Spinal cord (tissue), 10 donors: ENCODE data around the gene GALNT10. TPM values are rescaled to one million over a fixed set of nuclear protein-coding genes. Genes with fewer than 3 reads are reported as not detected.
"Not testable (repeated sequence)": the region's sequence is repeated elsewhere in the genome, so short reads cannot be mapped to it uniquely, and the experiment has no call there.

Source experiments
- DNase-seq, 6 donors: peaks; one replicate each; pipeline versions ENCODE4 v3.0.0 to v3.0.0-alpha.2; 2013 to 2015; ENCODE audit warnings: low spot score in 6 of 6, low read depth in 4 of 6
- H3K27ac ChIP-seq: one replicate; pipeline ENCODE4 v1.5.1; 2013; ENCODE audit warnings: low read depth, low read length, control low read depth
- H3K27me3 ChIP-seq: one replicate; pipeline ENCODE4 v1.6.1; 2013; ENCODE audit warnings: low read length; ENCODE audit not compliant: control insufficient read depth, insufficient read depth
- H3K36me3 ChIP-seq: one replicate; pipeline ENCODE4 v1.6.1; 2013; ENCODE audit warnings: low read length; ENCODE audit not compliant: control insufficient read depth, insufficient read depth
- H3K4me1 ChIP-seq: one replicate; pipeline ENCODE4 v1.6.1; 2013; ENCODE audit warnings: low read length; ENCODE audit not compliant: control insufficient read depth, insufficient read depth
- H3K4me3 ChIP-seq: one replicate; pipeline ENCODE4 v1.5.1; 2013; ENCODE audit warnings: low read depth, low read length, control low read depth
- H3K9me3 ChIP-seq: one replicate; pipeline ENCODE4 v1.6.1; 2013; ENCODE audit warnings: low read length; ENCODE audit not compliant: control insufficient read depth, insufficient read depth
- WGBS: methylation state at CpG from one replicate; pipeline ENCODE4 v1.1.5; 2013; ENCODE audit warnings: missing lambda C conversion rate; ENCODE audit not compliant: insufficient coverage; 5-methylcytosine and 5-hydroxymethylcytosine counted together
- polyA plus RNA-seq, 2 donors: library from polyadenylated mRNA; unstranded; fragments of 120-200 nt; gene quantifications; one replicate each; pipeline ENCODE4 v1.2.1, GENCODE V29; 2013; ENCODE audit not compliant: insufficient read length in 2 of 2
- total RNA-seq, 2 donors: library from RNA; depleted of rRNA in 1 of 2; stranded (reverse); fragments of 120-200 nt in 1 of 2; fragments of >200 nt in 1 of 2; gene quantifications; one replicate each; pipeline versions ENCODE4 v1.2.3 to v1.2.4, GENCODE V29; 2013 to 2014
- donor health status: healthy.

The GALNT10 gene
- total and polyA plus RNA-seq, 4 donors: 17.2 to 31.2 (median 22.5) TPM

- no peak overlapping the region for H3K27ac ChIP-seq
Observed at GRCh38 chr5:154359221-154359573, 168.7 kb downstream of the GALNT10 start.

GRCh38 chr5:154360241-154360640, 169.7 kb downstream of the GALNT10 start:
- H3K4me3 ChIP-seq, H3K36me3 ChIP-seq, H3K27me3 ChIP-seq, H3K27ac ChIP-seq, DNase-seq, H3K4me1 ChIP-seq, H3K9me3 ChIP-seq: not testable (repeated sequence)
- 95% methylated on average over 3 of the region's 7 CpGs for WGBS

More at GRCh38 chr5:154359221-154359573, 168.7 kb downstream of the GALNT10 start:
- no peaks in the 10 kb centered on the region for H3K27me3 ChIP-seq
- H3K4me1 ChIP-seq: peaks cover 9% of the 10 kb centered on the region
- H3K4me3 ChIP-seq: no peak overlapping the region
- H3K9me3 ChIP-seq: no peaks in the 10 kb centered on the region
- DNase-seq: no peak
- WGBS: no CpG with 5 or more reads among the region's 4 CpGs
- no peaks in the 10 kb centered on the region for H3K36me3 ChIP-seq

DNA sequence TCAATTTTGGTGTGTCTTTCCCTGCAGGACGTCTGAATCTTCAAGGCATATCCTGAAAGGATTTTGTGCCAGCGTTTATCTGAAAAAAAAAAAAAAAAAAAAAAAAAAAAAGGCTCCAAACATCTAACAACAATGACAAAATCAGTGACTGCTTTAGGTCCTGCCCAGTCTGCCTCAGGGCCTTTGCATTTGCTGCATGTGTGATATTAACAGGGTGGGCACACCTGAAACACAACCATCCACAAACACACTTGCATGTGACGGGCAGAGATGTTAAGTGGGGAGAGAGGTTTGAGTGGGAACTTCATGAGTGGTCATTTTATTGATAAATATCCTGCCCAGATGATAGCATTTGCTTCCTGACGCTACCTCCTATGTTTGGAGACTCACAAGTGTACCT, 172.9 kb downstream of the GALNT10 start:
- WGBS: no CpG with 5 or more reads among the region's 4 CpGs

GRCh38 chr5:154364771-154365170, 174.2 kb downstream of the GALNT10 start:
- Histone ChIP-seq H3K9me3 (no peaks in the 10 kb centered on the region), H3K4me1 (peaks cover 9% of the 10 kb centered on the region), H3K27me3 (no peaks in the 10 kb centered on the region), H3K27ac (no peak overlapping the region), H3K4me3 (no peak overlapping the region), H3K36me3 (no peaks in the 10 kb centered on the region)
- WGBS: no CpG with 5 or more reads among the region's 2 CpGs
- DNase-seq: peak in 1 of 6 donors; percentile 74

More for the DNA sequence above, 172.9 kb downstream of the GALNT10 start:
- DNase-seq: no peak
- Histone ChIP-seq H3K27me3 (no peaks in the 10 kb centered on the region), H3K9me3 (no peaks in the 10 kb centered on the region), H3K36me3 (no peaks in the 10 kb centered on the region), H3K27ac (no peak overlapping the region), H3K4me1 (peaks cover 6% of the 10 kb centered on the region), H3K4me3 (no peak overlapping the region)

DNA sequence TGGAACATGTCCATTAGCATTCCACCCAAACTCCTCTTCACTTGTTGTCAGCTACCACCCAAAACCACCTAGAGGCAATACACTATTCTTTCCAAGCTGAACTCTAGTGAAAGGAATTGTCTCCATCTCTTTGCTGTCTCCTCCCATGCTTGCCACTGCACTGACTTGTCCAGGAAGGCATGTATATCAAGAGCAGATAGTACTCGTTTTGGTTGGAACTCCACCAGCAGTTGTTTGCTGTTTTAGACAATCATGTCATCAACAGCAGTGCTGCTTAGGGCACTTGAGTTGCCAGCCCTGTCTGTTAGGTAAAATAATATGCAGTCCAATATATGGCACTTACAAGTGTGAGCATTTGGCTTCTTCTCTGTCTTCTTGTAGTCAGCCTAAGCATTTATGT, 175.3 kb downstream of the GALNT10 start:
- Histone ChIP-seq H3K27ac (no peak overlapping the region), H3K36me3 (no peaks in the 10 kb centered on the region), H3K4me1 (peaks cover 15% of the 10 kb centered on the region), H3K27me3 (no peaks in the 10 kb centered on the region), H3K9me3 (no peaks in the 10 kb centered on the region), H3K4me3 (no peak overlapping the region)
- WGBS: 80% methylated on average over 1 of the region's 1 CpG
- no peak for DNase-seq

DNA sequence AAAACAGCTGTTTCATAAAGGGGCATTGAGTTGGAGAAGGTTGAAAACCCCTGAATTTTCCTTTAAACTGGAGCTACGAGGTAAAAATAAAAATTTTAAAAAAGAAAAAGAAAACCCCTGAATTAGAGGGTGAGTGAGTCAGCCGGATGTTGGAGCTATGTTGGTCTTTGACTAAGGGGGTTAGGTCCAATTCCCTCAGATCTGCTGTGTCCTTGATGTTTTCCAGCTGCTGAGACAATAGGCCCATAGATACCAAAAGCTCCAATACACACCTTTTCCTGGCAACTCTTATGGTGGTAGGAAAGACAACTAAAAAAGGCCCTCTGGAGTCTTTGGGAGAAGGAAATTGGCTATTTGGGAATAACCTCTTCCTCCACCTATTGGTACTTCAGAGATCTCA, 175.8 kb downstream of the GALNT10 start:
- H3K36me3 ChIP-seq: no peaks in the 10 kb centered on the region
- H3K9me3 ChIP-seq: no peaks in the 10 kb centered on the region
- WGBS: no CpG with 5 or more reads among the region's 2 CpGs
- H3K27me3 ChIP-seq: no peaks in the 10 kb centered on the region
- H3K4me1 ChIP-seq: peaks cover 15% of the 10 kb centered on the region
- H3K27ac ChIP-seq: no peak overlapping the region
- DNase-seq: no peak
- no peak overlapping the region for H3K4me3 ChIP-seq

GRCh38 chr5:154367101-154367500, 176.6 kb downstream of the GALNT10 start:
- H3K27me3 ChIP-seq: no peaks in the 10 kb centered on the region
- no peak for DNase-seq
- H3K4me3 ChIP-seq: no peak overlapping the region
- 100% methylated on average over 1 of the region's 1 CpG for WGBS
- no peaks in the 10 kb centered on the region for H3K9me3 ChIP-seq
- peaks cover 15% of the 10 kb centered on the region for H3K4me1 ChIP-seq
- H3K36me3 ChIP-seq: no peaks in the 10 kb centered on the region
- H3K27ac ChIP-seq: peak overlapping the region; percentile 72

- DNase-seq: peak in 3 of 6 donors; percentile 35 to 76 (median 50)
- H3K4me3 ChIP-seq: no peak overlapping the region
- 39% methylated on average over 5 of the region's 6 CpGs for WGBS
Observed at GRCh38 chr5:154368041-154368800, 177.7 kb downstream of the GALNT10 start.

GRCh38 chr5:154369682-154370081, 179.1 kb downstream of the GALNT10 start:
- WGBS: 79% methylated on average over 4 of the region's 4 CpGs
- Histone ChIP-seq H3K4me1 (peaks cover 15% of the 10 kb centered on the region), H3K4me3 (no peak overlapping the region), H3K9me3 (no peaks in the 10 kb centered on the region), H3K36me3 (no peaks in the 10 kb centered on the region), H3K27ac (no peak overlapping the region), H3K27me3 (peaks cover 4% of the 10 kb centered on the region)
- DNase-seq: no peak

More at GRCh38 chr5:154368041-154368800, 177.7 kb downstream of the GALNT10 start:
- Histone ChIP-seq H3K27ac (peak overlapping the region; percentile 72), H3K9me3 (no peaks in the 10 kb centered on the region), H3K36me3 (no peaks in the 10 kb centered on the region), H3K27me3 (no peaks in the 10 kb centered on the region), H3K4me1 (peaks cover 15% of the 10 kb centered on the region)

- Histone ChIP-seq H3K27ac (no peak overlapping the region), H3K36me3 (no peaks in the 10 kb centered on the region), H3K9me3 (no peaks in the 10 kb centered on the region), H3K4me3 (no peak overlapping the region), H3K4me1 (peaks cover 15% of the 10 kb centered on the region), H3K27me3 (peaks cover 4% of the 10 kb centered on the region)
- DNase-seq: no peak
- 95% methylated on average over 3 of the region's 3 CpGs for WGBS
Observed at GRCh38 chr5:154370119-154370518, 179.6 kb downstream of the GALNT10 start.
